GM23338 (cell line): Measurements from ENCODE around the gene APAF1. TPM values are rescaled to one million over a fixed set of nuclear protein-coding genes. Genes with fewer than 3 reads are reported as not detected.

ENCODE experiments used
- CREB1 ChIP-seq: fragments of 250-450 bp; sonication (Bioruptor Pico); IDR thresholded peaks from 2 replicates; pipeline ENCODE4 v1.5.0; 2020; ENCODE audit warnings: low read depth, mild to moderate bottlenecking, moderate library complexity
- CTCF ChIP-seq, 2 experiments: fragments of 200-600 bp in 1 of 2; sonication (generic) in 1 of 2; conservative IDR thresholded peaks; 2 replicates each; pipeline versions ENCODE4 v1.5.1 to v1.6.1; 2016 to 2017; ENCODE audit warnings: antibody characterized with exemption in 2 of 2, low read depth in 2 of 2, mild to moderate bottlenecking in 2 of 2, moderate library complexity in 1 of 2
- ETS1 ChIP-seq: IDR thresholded peaks from 2 replicates; pipeline ENCODE4 v1.6.1; 2016; ENCODE audit warnings: antibody characterized with exemption
- EZH2phosphoT487 ChIP-seq: fragments of 200-600 bp; sonication (generic); IDR thresholded peaks from one replicate; pipeline ENCODE4 v1.8.1; 2018; ENCODE audit warnings: antibody characterized with exemption; ENCODE audit not compliant: unreplicated experiment
- POLR2AphosphoS5 ChIP-seq: IDR thresholded peaks from 2 replicates; pipeline ENCODE4 v1.6.1; 2016; ENCODE audit warnings: antibody characterized with exemption, low read depth
- ZNF114 ChIP-seq: fragments of 250-450 bp; sonication (Bioruptor Pico); IDR thresholded peaks from 2 replicates; pipeline ENCODE4 v1.5.0; 2020; ENCODE audit warnings: mild to moderate bottlenecking, moderate library complexity
- ZNF462 ChIP-seq: fragments of 250-450 bp; sonication (Bioruptor Pico); IDR thresholded peaks from 2 replicates; pipeline ENCODE4 v1.5.0; 2020; ENCODE audit warnings: mild to moderate bottlenecking, moderate library complexity
- polyA plus RNA-seq: library from polyadenylated mRNA; unstranded; fragments of >200 nt; fragmentation: Nextera tagmentation; extraction: Ambion mirVana; gene quantifications from 2 replicates; pipeline ENCODE4 v1.2.1, GENCODE V29; 2016
- total RNA-seq: library from RNA; depleted of rRNA; stranded (reverse); fragments of >200 nt; shearing (Covaris generic); gene quantifications from 2 replicates; pipeline ENCODE4 v1.2.3, GENCODE V29; 2014

Gene APAF1
- total and polyA plus RNA-seq, 2 experiments from 2014 or later: 12.0 to 31.2 TPM

GRCh38 chr12:98638009-98638408 is 7.1 kb upstream of the APAF1 start (continued):
- TF ChIP-seq ZNF462 (CRISPR knock-in tag) (no peak), EZH2phosphoT487 (no peak), CTCF (conservative IDR thresholded peaks at IDR 0.05; ENCODE audit: low read depth in 2 of 2) (no peak), POLR2AphosphoS5 (no peak), ETS1 (no peak), CREB1 (CRISPR knock-in tag) (no peak), ZNF114 (CRISPR knock-in tag) (no peak)
